KMS-11 (cell line): ENCODE measurements around the gene ATP1A3.

Experiments used
- H2AFZ ChIP-seq: fragments of 200-600 bp; sonication (generic); 2 replicates; pipeline ENCODE4 v1.6.1; 2016; ENCODE audit warnings: antibody characterized with exemption, mixed run types, low read depth
- H3K27ac ChIP-seq: fragments of 200-600 bp; sonication (generic); 2 replicates; pipeline ENCODE4 v1.6.1; 2016; ENCODE audit warnings: mild to moderate bottlenecking, mixed run types
- H3K27me3 ChIP-seq: fragments of 200-600 bp; sonication (generic); 2 replicates; pipeline ENCODE4 v1.6.1; 2017; ENCODE audit warnings: mild to moderate bottlenecking, low read depth, mixed run types, moderate library complexity; ENCODE audit not compliant: insufficient read depth
- H3K36me3 ChIP-seq: fragments of 200-600 bp; sonication (generic); 2 replicates; pipeline ENCODE4 v1.6.1; 2017; ENCODE audit warnings: mild to moderate bottlenecking, mixed run types; ENCODE audit not compliant: insufficient read depth
- H3K4me1 ChIP-seq: fragments of 200-600 bp; sonication (generic); 2 replicates; pipeline ENCODE4 v1.6.1; 2016; ENCODE audit warnings: mild to moderate bottlenecking, low read depth, mixed run types; ENCODE audit not compliant: poor library complexity, severe bottlenecking
- H3K4me2 ChIP-seq: fragments of 200-600 bp; sonication (generic); 2 replicates; pipeline ENCODE4 v1.7.0; 2016; ENCODE audit warnings: mild to moderate bottlenecking, mixed run types
- H3K4me3 ChIP-seq: fragments of 200-600 bp; sonication (generic); IDR thresholded peaks from 2 replicates; pipeline ENCODE4 v1.6.1; 2017; ENCODE audit warnings: low read depth, low read length, mixed read lengths; ENCODE audit not compliant: insufficient read depth
- H3K79me2 ChIP-seq: fragments of 200-600 bp; sonication (generic); 2 replicates; pipeline ENCODE4 v1.6.1; 2016; ENCODE audit warnings: low read depth, mixed run types; ENCODE audit not compliant: insufficient read depth
- H3K9ac ChIP-seq: fragments of 200-600 bp; sonication (generic); 2 replicates; pipeline ENCODE4 v1.6.1; 2016; ENCODE audit warnings: mild to moderate bottlenecking, mixed run types
- H4K20me1 ChIP-seq: fragments of 200-600 bp; sonication (generic); 2 replicates; pipeline ENCODE4 v1.6.1; 2016; ENCODE audit warnings: mild to moderate bottlenecking, mixed run types; ENCODE audit not compliant: insufficient read depth
- TF ChIP-seq, protein P1 (sequence below): fragments of 200-600 bp; sonication (generic); conservative IDR thresholded peaks from 2 replicates; pipeline ENCODE4 v1.6.1; 2017; ENCODE audit warnings: low read depth, mild to moderate bottlenecking, antibody characterized with exemption, low read length, moderate library complexity, mixed read lengths

The ATP1A3 gene

DNA sequence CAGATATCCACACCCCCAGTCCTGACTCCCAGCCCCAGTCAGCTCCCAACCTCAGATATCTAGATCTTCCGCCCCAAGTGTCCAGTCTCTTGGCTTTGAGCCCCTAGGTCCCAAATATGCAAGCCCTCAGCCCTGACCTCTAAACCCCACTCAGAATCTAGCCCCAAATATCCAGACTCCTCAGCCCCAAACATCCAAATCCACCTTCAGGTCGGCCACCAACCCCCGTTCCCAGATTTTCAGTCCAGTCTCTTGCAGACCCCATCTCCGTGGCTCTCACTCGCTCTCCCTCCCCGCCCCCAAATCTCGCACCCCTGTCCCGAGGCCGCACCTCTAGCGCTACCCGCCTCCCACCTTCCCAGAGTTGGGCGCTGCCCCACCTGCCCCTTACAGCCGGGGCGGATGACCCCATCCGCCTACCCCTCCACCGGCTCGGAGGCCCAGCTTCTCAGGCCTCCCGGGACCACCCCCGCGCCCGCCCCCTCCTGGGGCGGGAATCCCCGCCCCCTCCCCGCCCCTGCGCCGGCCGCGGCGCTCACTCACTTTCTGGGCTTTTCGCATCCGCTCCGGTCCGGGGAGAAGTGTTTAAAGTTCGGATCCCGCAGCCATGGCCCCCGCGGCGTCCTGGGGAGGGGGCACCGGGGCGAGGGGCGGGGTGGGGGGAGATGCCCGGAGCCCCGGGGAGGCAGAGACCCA is 66.4 kb downstream of the ATP1A3 start:
- Histone ChIP-seq H3K27me3 (peaks cover 91% of the 10 kb centered on the region), H3K4me3 (no peak overlapping the region), H3K9ac (no peak overlapping the region), H3K27ac (no peak overlapping the region), H4K20me1 (no peaks in the 10 kb centered on the region), H2AFZ (no peak overlapping the region), H3K79me2 (no peaks in the 10 kb centered on the region), H3K4me1 (no peaks in the 10 kb centered on the region), H3K4me2 (no peak overlapping the region), H3K36me3 (no peaks in the 10 kb centered on the region)
- TF ChIP-seq, protein P1, sequence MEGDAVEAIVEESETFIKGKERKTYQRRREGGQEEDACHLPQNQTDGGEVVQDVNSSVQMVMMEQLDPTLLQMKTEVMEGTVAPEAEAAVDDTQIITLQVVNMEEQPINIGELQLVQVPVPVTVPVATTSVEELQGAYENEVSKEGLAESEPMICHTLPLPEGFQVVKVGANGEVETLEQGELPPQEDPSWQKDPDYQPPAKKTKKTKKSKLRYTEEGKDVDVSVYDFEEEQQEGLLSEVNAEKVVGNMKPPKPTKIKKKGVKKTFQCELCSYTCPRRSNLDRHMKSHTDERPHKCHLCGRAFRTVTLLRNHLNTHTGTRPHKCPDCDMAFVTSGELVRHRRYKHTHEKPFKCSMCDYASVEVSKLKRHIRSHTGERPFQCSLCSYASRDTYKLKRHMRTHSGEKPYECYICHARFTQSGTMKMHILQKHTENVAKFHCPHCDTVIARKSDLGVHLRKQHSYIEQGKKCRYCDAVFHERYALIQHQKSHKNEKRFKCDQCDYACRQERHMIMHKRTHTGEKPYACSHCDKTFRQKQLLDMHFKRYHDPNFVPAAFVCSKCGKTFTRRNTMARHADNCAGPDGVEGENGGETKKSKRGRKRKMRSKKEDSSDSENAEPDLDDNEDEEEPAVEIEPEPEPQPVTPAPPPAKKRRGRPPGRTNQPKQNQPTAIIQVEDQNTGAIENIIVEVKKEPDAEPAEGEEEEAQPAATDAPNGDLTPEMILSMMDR: no peak

DNA sequence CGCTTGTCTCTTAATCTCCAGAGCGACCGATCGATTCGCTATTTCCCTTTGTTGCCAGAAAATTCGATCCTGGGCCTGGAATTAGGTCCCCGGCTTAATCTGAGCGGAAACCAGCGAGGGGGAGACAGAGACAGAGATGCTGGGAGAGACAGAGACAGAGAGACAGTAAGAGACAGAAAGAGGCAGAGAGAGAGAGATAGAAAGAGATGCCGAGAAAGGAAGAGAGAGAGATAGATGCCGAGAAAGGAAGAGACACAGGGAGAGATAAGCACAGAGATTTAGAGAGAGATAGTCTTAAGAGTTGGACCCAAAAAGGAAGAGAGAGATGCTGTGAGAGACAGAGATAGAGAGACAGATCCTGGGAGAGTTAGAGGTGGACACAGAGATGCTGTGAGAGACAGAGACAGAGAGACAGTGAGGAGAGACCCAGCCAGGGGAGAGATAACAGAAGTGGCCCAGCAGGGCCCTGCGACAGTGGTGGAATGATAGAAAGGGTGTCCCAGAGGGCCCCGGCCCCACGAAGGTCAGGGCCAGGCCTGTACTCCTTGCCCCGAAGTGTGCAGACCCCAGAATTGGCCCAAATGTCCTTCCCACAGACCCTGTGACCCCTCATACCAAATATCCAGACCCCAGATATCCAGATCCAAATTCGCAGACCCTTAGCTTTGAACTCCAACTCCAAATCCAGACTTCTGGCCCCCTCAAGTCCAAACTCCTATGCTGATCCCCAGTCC is 67.1 kb downstream of the ATP1A3 start:
- Histone ChIP-seq H3K27ac (no peak overlapping the region), H3K4me2 (no peak overlapping the region), H4K20me1 (no peaks in the 10 kb centered on the region), H3K4me1 (no peaks in the 10 kb centered on the region), H3K79me2 (no peaks in the 10 kb centered on the region), H3K9ac (no peak overlapping the region), H3K27me3 (peaks cover 91% of the 10 kb centered on the region), H3K4me3 (no peak overlapping the region), H3K36me3 (no peaks in the 10 kb centered on the region), H2AFZ (no peak overlapping the region)
- TF ChIP-seq, protein P1: no peak

DNA sequence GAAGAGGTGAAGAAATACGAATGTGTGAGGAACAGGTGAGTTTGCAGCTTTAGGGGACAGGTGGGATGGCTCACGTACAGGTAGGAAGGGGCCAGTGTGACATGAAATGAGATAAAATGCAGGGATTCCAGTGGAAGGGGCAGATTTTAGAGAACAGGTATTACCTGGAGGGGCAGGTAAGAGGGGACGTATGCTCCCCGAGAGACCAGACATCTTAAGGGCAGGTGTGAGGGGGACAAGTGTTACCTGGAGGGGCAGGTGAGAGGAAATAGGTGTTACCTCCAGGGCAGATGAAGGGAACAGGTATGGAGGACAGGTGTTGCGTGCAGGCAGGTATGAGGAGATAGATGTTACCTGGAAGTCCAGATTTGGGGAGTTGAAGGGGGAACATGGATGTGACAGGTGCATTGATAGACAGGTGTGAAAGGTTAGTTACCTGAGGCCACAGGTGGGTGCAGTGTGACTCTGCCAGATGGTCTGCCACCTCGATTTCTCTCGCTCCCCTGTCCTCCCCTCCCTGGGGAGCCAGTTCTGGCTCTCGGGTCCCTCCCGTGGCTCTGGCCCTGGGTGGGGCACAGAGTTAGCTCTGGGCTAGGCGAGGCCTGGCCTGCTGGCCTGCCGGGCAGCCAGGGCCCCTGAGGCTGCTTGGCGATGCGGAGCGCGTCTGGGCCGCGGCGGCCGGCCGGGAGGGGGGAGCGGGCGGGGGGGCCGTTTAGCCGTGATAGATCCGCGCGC is 67.8 kb downstream of the ATP1A3 start:
- Histone ChIP-seq H3K36me3 (no peaks in the 10 kb centered on the region), H2AFZ (no peak overlapping the region), H3K79me2 (no peaks in the 10 kb centered on the region), H3K4me1 (no peaks in the 10 kb centered on the region), H3K4me2 (no peak overlapping the region), H3K9ac (no peak overlapping the region), H4K20me1 (no peaks in the 10 kb centered on the region), H3K27ac (no peak overlapping the region), H3K4me3 (no peak overlapping the region), H3K27me3 (peaks cover 91% of the 10 kb centered on the region)
- TF ChIP-seq, protein P1: no peak

DNA sequence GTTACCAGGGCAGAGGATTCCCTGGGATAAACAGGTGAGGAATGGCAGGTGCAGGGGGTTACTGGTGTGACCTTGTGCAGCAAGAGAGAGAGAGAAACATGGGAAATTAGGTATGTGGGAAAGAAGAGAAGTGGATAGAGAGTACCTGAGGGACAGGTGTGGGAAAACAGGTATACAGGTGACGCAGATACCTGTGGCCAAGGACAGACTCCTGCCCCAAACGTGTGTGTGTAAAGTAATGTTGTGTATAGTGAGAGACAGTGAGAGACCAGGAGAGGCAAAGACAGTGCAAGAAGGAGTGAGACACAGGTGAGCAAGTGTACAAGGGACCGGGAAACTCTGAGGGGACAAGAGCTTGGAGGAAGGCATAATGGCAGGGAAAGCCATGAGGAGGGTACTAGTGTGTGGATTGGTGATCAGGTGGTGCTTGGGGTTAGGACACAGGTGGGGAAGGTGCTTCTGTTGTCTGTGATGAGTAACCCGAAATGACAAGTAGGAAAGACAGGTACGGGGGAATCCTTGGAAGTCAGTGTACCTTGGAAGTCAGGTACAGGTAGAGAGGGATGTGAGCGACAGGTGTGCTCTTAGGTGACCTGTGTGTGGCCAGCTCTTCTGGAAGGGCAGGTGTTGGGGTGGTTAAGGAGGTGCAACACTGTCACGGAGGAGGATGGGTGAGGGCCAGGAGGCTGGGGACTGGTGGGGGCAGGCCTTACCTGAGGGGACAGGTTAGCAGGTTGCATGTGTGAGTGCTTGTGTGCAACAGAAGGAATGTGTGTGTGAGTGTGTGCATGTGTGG is 68.6 kb downstream of the ATP1A3 start:
- Histone ChIP-seq H3K9ac (no peak overlapping the region), H3K27me3 (peaks cover 91% of the 10 kb centered on the region), H2AFZ (no peak overlapping the region), H3K36me3 (no peaks in the 10 kb centered on the region), H4K20me1 (no peaks in the 10 kb centered on the region), H3K79me2 (no peaks in the 10 kb centered on the region), H3K4me3 (no peak overlapping the region), H3K4me1 (no peaks in the 10 kb centered on the region), H3K27ac (no peak overlapping the region), H3K4me2 (no peak overlapping the region)
- TF ChIP-seq, protein P1: no peak
